Fibroblast of skin of back (primary cell): ENCODE data around the gene EXOC6B.
A peak's percentile ranks its signal among the peaks of the same experiment; 100 is the strongest.

Source experiments
- DNase-seq: peaks from one replicate; pipeline ENCODE4 v3.0.0-alpha.2; 2013

EXOC6B gene

GRCh38 chr2:72731116-72731515 is 94.7 kb downstream of the EXOC6B start:
- DNase-seq: no peak

DNA sequence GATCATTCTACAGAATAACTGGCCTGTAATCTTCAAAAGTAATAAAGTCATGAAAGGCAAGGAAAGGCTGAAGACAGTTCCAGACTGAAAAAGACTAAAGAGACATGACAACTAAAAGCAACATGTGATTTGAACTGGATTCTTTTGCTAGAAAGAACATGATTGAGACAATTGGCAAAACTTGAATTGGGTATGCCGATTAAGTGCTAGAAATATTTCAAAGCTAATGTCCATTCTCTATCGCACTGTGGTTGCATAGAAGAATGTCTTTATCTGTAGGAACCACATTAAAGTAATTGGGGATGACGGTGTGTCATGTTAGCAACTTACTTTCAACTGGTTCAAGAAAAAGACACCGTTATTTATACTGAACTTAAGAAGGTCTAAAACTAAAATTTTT is 98.5 kb downstream of the EXOC6B start:
- no peak for DNase-seq

- no peak for DNase-seq
These were observed 102.0 kb downstream of the EXOC6B start for GRCh38 chr2:72723769-72724370.

- DNase-seq: peak; percentile 68
These were observed 103.3 kb downstream of the EXOC6B start for GRCh38 chr2:72722492-72723070.

DNA sequence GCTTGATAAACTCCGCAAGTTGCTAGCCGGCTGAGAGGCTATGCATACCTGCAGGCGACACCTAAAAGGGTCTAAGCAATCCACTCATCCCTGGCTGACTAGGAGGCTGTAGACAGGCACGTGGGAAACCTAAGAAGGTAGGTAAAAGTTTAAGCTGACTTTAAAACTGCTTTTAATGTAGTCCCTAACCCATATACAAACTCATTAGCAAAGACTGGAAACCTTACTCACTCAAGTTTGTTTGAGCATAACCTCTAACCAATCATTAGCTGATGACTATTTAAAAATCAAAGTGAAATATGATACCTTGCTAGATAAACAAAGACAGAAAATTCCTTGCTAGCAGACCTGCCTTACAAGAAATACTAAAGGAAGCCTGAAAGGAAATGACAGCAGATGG is 106.4 kb downstream of the EXOC6B start:
- DNase-seq: no peak

GRCh38 chr2:72718876-72719275 is 107.0 kb downstream of the EXOC6B start:
- no peak for DNase-seq

DNA sequence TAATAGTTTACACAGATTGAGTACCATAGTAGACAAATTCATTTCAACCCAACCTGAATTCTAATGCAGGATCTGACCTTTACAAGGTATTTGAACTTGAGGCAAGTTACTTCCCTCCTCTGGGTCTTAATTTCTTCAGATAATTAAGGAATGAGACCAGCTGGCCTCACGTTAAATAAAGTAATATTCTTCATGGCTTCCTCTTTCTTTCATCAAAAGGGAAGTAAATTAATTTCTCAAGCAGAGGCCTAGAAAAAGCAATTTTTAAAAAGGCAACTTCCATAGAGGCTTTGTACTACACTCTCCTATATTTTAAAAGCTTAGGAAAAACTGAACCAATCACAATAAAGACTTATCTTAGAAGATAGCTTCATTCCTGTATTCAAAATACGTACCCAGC is 109.2 kb downstream of the EXOC6B start:
- DNase-seq: no peak

DNA sequence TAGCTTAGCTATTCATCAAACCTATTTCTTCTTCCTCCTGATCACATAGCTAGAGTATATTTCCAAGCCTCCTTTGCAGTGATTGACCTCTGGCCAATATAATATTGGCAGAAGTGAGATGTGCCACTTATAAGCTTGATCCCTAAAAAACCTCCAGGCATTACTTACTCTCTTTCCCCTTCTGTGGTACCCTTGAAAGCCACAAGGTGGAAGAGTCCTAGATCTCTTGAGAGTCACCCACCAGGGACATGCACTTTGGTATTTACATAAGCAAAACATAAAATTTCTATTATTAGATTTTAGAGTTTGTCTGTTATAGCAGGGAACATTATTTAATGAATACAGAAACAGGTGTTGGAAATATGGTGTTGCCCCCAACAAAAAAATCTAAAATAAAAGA is 112.0 kb downstream of the EXOC6B start:
- no peak for DNase-seq

DNA sequence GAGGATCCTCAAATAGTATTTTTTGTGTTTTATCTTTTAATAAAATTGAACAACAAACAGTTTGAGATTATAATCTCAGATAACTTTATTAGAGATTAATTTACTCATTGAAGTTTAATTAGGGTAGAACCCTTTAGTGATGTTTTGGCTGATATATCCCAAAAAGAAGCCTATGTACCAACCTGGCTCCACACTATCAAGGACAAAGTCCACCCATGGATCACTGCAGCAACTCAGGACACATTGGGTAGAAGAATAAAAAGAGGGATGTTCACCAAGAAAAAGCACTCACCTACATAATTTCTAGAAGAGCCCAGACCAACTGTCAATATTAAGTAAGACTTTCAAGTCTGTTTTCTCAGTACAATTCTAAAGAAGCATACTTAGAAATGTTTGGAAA is 112.9 kb downstream of the EXOC6B start:
- DNase-seq: no peak

GRCh38 chr2:72712304-72712703 is 113.5 kb downstream of the EXOC6B start:
- no peak for DNase-seq

DNA sequence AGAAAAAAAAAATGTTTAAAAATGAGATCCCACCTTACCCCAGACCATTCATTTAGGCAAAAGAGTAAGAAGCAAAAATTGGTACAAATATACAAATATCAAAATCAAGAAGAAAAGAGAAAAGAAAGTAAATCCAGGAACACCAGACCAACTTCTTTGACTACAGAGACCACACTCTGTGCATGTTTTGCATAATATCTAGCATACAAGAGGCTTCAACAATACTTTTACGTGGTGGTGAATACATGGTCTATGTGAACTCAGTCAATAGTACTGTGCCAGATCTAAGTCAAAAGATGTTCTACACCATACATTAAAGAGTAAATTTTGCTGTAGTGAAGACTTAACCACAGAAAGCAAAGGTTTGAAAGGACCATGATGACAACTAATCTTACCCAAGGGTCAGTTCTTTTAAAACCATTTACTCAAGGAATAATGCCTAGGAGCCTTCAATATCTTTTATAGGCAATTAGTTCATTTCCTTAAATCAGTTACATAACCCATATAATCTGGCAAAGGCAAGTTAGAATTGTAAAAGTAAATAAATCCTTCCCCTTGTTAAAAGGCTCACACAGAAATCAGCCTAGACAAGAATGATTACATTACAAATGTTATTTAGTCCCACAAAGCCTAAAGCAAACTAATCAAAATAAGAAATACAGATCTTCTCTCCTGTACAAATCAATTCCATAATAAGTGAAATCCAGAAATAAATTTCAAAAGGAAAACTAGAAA is 115.2 kb downstream of the EXOC6B start:
- no peak for DNase-seq

GRCh38 chr2:72708236-72708635 is 117.6 kb downstream of the EXOC6B start:
- DNase-seq: no peak

- no peak for DNase-seq
These were observed 127.5 kb downstream of the EXOC6B start for GRCh38 chr2:72698300-72698699.

GRCh38 chr2:72696559-72696958 is 129.3 kb downstream of the EXOC6B start:
- DNase-seq: no peak

DNA sequence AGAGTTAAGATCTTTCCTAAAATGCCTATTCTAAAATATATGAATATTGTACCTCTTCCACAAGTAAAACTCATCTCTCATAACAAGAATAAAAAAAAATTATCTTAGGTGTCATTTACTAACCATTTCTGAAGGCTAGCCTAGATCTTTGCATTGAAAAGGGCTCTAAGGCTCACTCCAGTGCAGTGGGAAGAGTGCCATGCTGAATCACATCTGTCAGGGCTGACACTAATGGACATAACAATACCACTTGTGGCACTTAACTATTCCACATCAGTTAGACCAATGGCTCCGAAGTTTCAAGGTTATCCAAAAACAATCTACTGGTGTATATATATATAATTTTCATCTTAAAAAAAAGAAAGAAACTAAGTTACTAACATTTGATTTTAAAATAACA is 130.2 kb downstream of the EXOC6B start:
- DNase-seq: no peak

DNA sequence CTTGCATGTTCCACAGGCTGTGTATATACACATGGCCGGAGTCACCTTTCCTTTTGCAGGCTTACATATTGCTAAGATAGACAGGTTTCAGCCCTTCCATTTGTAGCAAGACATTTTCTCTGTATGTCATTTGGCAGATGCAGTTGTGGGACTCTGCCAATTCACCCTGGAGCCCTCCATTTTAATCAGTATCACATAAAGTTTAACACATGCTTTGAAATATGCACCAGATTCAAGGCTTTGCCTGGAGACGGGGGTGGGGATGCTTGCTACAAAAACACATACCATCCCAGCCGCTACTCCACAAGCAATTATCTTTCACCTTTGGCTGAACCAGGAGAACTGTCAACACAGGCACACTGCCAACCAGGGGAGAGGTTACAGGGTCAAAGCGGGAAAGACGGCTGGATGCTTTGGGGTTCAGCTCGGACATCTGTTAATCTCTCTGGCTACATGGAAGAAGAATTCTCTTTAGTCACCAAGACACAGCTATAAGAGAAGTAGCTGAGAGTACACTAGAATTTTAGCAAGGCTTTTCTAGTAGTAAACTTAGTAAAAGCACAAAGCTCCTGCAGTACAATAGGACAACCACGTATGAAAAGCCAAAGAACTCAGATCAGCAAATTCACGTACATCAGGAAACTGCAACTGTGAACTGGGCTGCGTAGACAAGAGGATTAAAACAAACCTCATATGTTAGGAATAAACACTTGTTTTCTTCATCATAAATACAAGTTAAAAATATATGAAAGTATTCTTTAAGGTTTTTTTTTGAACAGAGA is 130.9 kb downstream of the EXOC6B start:
- DNase-seq: peak; percentile 42

- no peak for DNase-seq
These were observed 136.1 kb downstream of the EXOC6B start for GRCh38 chr2:72689579-72690195.

DNA sequence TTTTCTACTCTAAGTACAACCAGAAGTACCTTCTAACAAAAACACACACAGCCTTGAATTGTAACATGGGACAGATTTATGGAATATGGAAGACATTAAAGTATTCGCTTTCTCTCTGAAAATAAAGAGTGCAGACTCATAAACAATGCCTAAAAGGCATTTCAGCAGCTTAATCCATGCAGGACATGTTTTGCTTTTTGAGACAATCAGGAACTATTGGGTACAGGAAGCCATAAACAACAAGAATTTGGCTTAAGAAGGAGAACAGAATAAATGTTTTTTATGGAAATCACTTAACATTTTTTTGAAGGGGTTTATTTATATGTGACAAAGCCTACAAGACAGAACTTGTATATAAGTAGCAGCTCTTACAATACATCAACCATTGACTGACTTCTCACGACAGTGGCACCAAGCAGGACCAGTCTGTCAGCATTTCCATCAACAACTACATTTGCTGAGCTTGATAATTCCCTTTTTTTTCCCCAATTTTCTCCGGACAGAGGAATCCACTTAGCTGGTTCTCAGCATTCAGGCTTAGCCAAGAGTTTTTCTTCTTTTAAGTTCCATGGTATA is 140.1 kb downstream of the EXOC6B start:
- no peak for DNase-seq

DNA sequence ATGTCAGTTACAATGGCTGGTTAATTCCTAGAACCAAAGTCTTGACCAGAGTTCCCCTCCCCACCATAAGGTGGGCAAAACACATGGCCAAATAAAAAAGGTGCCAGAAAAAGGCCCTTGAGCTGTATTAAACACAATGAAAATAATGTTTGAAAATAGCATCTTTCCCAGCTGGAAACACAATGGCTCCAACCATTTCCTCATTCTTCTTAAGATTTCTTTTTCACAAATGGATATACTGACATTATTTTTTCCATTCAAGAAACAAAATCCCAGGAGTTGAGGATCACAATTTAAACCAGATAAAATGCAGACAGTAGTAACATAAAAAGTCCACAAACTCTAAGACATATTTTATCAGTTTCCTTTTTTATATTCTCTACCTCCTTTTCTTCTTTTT is 143.8 kb downstream of the EXOC6B start:
- no peak for DNase-seq

DNA sequence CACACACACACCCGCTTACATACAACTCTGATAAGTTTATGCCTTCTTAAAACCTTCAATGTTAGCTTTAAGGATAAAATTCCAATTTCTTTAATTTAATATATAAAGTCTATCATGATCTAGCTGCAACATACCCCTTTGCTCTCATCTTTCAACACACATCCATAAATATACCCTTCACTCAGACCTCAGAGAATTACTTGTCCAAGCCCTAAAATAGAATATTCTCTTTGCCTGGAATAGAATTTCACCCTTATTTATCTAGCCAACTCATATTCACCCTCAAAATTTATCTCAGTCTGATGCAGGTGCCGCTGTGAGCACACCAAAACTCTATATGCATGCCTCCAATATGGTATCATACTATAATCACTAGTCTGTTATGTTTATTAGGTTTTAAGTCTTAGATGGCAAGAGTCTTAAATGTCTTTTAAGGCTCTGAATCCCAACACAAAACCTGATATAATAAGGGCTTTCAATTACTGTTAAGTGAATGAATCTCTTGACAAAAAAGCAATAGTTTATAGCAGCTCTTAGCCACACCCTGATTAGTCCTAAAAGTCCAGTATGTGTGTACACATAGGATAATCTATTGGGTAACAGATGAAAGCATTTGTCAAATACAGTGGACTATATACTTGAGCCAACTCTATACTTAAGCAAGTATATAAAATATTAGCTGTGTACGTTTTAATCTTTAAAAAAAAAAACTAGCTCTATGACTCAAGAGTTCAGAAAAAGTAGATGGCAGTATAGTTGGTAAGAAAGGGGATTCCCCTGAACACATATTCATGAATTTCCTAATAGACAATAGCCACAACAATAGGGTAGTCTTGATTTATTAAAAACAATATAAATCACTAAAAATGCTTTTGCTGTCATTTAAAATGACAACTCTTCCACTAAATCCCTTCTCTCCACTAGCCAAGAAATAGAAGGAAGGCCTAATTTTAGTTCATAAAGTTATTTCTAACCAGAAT is 144.5 kb downstream of the EXOC6B start:
- DNase-seq: no peak

DNA sequence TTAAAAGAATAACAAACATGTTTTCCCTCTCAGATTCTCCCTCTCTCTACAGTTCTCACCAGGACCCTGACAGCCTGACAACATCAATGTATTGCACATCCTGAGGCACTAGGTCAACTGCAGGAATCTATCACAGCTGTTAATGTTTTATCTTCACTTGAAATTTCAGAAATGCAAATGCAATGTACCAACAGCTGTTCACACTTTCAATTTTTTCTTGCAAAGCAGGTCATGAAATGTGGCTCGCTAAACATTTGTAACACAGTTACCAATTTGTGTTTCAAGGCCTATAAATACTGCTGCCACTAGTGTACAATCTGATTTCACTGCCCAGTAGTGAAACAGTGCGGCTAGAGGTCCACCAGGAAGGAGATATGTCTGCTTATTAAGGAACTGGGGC is 147.8 kb downstream of the EXOC6B start:
- no peak for DNase-seq
